A673 (cell line): Measurements from ENCODE around the gene LPP.

Source experiments
- CTCF ChIP-seq: fragments of 300-800, 200-600 bp; sonication (generic); conservative IDR thresholded peaks from 2 replicates; pipeline ENCODE4 v1.5.1; 2017; ENCODE audit warnings: low read depth, mild to moderate bottlenecking, antibody characterized with exemption, low read length, moderate library complexity, mixed read lengths
- EZH2 ChIP-seq: fragments of 200-600 bp; sonication (generic); IDR thresholded peaks from 2 replicates; pipeline ENCODE4 v1.6.1; 2017; ENCODE audit warnings: borderline replicate concordance, low read depth, mild to moderate bottlenecking, mixed read lengths, antibody characterized with exemption, low read length; ENCODE audit not compliant: poor library complexity, severe bottlenecking

GRCh38 chr3:188282871-188283270 lies 128.9 kb downstream of the LPP start:
- TF ChIP-seq CTCF (no peak), EZH2 (no peak)
